LNCaP clone FGC (cell line): ENCODE data around the gene PTGDR.

Experiments
- DNase-seq: peaks from one replicate; pipeline ENCODE4 v3.0.0-alpha.2; 2011; ENCODE audit warnings: low read depth
- H3K4me3 ChIP-seq: 2 replicates; pipeline ENCODE4 v1.5.1; 2011; ENCODE audit warnings: mild to moderate bottlenecking, low read depth, low read length, control low read depth
- TF ChIP-seq, protein P1 (sequence below): IDR thresholded peaks from 2 replicates; pipeline ENCODE4 v1.5.1; 2012; ENCODE audit warnings: mild to moderate bottlenecking; ENCODE audit not compliant: control insufficient read depth, insufficient read depth; ENCODE audit errors: extremely low read depth

Gene PTGDR

GRCh38 chr14:52263190-52263589 is 4.3 kb upstream of the PTGDR start:
- H3K4me3 ChIP-seq, result no peak overlapping the region
- DNase-seq, result no peak
- TF ChIP-seq, protein P1, sequence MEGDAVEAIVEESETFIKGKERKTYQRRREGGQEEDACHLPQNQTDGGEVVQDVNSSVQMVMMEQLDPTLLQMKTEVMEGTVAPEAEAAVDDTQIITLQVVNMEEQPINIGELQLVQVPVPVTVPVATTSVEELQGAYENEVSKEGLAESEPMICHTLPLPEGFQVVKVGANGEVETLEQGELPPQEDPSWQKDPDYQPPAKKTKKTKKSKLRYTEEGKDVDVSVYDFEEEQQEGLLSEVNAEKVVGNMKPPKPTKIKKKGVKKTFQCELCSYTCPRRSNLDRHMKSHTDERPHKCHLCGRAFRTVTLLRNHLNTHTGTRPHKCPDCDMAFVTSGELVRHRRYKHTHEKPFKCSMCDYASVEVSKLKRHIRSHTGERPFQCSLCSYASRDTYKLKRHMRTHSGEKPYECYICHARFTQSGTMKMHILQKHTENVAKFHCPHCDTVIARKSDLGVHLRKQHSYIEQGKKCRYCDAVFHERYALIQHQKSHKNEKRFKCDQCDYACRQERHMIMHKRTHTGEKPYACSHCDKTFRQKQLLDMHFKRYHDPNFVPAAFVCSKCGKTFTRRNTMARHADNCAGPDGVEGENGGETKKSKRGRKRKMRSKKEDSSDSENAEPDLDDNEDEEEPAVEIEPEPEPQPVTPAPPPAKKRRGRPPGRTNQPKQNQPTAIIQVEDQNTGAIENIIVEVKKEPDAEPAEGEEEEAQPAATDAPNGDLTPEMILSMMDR, result no peak

- TF ChIP-seq, protein P1, result no peak
- DNase-seq, result no peak
- H3K4me3 ChIP-seq, result no peak overlapping the region
Observed at GRCh38 chr14:52265253-52265652, 2.2 kb upstream of the PTGDR start.

DNA sequence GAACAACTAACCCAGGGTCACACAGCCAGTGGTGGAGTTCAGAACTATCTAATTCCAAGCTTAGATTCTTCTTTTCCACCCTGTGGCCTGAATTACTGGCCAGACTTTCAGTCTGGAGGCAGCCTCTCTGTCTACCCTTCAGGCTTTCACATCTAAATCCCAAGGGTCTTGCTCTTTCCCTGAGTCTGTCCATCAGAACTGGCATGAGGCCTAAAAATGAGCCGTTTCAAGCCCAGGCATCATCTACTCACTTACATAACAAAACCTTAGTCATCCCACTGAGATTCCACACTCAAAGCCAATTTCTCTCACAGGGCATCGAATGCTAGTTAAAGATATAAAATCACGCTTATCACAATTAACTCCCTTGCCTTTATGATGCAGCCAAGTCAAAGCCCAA is 1.3 kb upstream of the PTGDR start:
- DNase-seq, result no peak
- no peak overlapping the region for H3K4me3 ChIP-seq
- TF ChIP-seq, protein P1, result no peak

DNA sequence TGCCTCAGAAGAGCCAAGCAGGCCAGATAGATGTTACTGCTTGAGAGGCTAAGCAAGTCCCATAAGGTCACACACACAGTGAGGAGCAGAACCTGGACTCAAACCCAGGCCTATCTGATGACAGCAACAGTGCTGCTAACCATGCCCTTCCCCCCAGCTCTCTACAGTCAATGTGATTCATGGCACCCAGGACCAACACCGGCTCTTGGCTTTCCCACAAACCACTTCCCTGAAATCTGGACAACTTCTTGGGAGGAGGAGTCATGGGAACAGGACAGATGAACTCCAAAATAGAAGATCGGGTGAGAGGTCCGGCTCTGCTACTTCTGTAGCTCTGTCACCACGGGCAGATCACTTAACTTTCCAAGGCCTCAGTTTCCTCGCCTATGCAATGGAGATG is 716 bp upstream of the PTGDR start:
- TF ChIP-seq, protein P1, result no peak
- H3K4me3 ChIP-seq, result no peak overlapping the region
- no peak for DNase-seq

DNA sequence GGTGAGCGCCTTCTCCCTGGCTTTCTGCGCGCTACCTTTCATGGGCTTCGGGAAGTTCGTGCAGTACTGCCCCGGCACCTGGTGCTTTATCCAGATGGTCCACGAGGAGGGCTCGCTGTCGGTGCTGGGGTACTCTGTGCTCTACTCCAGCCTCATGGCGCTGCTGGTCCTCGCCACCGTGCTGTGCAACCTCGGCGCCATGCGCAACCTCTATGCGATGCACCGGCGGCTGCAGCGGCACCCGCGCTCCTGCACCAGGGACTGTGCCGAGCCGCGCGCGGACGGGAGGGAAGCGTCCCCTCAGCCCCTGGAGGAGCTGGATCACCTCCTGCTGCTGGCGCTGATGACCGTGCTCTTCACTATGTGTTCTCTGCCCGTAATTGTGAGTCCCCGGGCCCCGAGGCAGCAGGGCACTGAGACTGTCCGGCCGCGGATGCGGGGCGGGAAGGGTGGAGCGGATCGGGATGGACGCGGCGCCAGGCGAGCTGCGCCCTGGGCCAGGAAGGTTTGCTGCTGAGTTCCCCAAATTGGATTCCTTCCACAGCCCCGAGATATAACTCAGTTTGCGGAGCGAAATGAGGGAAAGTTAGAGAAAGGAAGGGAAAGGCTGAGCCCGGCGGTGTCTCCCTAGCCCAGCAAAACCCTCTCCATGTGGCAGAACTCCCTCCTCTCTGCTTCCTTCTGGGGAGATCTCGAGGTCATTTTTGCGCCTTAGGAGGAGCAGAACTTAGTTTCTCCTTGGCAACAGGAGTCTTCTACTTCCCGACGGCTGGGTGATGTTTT is 972 bp downstream of the PTGDR start:
- no peak overlapping the region for H3K4me3 ChIP-seq
- TF ChIP-seq, protein P1, result no peak
- no peak for DNase-seq

GRCh38 chr14:52269100-52269499 is 1.6 kb downstream of the PTGDR start:
- DNase-seq, result no peak
- no peak overlapping the region for H3K4me3 ChIP-seq
- TF ChIP-seq, protein P1, result no peak

GRCh38 chr14:52269982-52270381 is 2.5 kb downstream of the PTGDR start:
- TF ChIP-seq, protein P1, result no peak
- DNase-seq, result no peak
- H3K4me3 ChIP-seq, result no peak overlapping the region
